HCT116 (cell line): ENCODE measurements around the gene TBXA2R. TPM values are rescaled to one million over a fixed set of nuclear protein-coding genes. Genes with fewer than 3 reads are reported as not detected.

Experiments
- ATAC-seq: fragments of 200-7000 bp; cut with Tn5 transposase; 2 replicates; pipeline ENCODE4 v1.9.1; 2020; ENCODE audit warnings: mild to moderate bottlenecking, moderate library complexity
- BruUV-seq: library from RNA; stranded (reverse); fragments of 400-500 nt; replicated peaks from 2 replicates; lab custom pipeline; 2021; lab: Mats Ljungman, UMichigan
- CTCF ChIA-PET: fragments of 300-600 bp; sonication (Branson Sonifier 250); formaldehyde crosslinking; loops from one replicate; lab custom pipeline; 2021; ENCODE audit warnings: antibody characterized with exemption; lab: Charles Lee
- POLR2A ChIA-PET: fragments of 300-600, 350-600 bp; sonication (Branson Sonifier 250); formaldehyde crosslinking; loops from one replicate; lab custom pipeline; 2021; ENCODE audit warnings: antibody characterized with exemption; lab: Charles Lee
- RAD21 ChIA-PET, 2 experiments: fragments of 300-600 bp; sonication (Branson Sonifier 250); formaldehyde crosslinking; loops; one replicate each; lab custom pipeline; 2023; ENCODE audit warnings: low total read pairs in 2 of 2; ENCODE audit not compliant: uncharacterized antibody in 2 of 2, unreplicated experiment in 2 of 2, low non-redundant PET in 1 of 2; lab: Charles Lee
- DNase-seq: peaks from one replicate; pipeline ENCODE4 v3.0.0-alpha.2; 2010; ENCODE audit warnings: low read depth, low spot score
- H2AFZ ChIP-seq: fragments of 200-600 bp; shearing (Covaris generic), sonication (generic); 2 replicates; pipeline ENCODE4 v1.6.1; 2017; ENCODE audit warnings: low read depth, mixed run types, mixed read lengths, antibody characterized with exemption, low read length; ENCODE audit not compliant: poor library complexity, severe bottlenecking
- H3K27ac ChIP-seq: 2 replicates; pipeline ENCODE4 v1.5.1; 2012; ENCODE audit warnings: low read depth, low read length
- H3K27me3 ChIP-seq: fragments of 200-600 bp; sonication (generic); 2 replicates; pipeline ENCODE4 v1.6.1; 2016; ENCODE audit warnings: mixed run types, low read length, mixed read lengths; ENCODE audit not compliant: insufficient read depth
- H3K36me3 ChIP-seq, 2 experiments: fragments of 200-500 bp in 1 of 2; fragments of 200-600 bp in 1 of 2; sonication (Bioruptor generic) in 1 of 2; sonication (generic) in 1 of 2; 2 replicates each; pipeline versions ENCODE4 v1.5.1 to v1.6.1; 2014 to 2016; ENCODE audit warnings: low read length in 2 of 2, inconsistent platforms in 1 of 2, mixed read lengths in 1 of 2, mixed run types in 1 of 2; ENCODE audit not compliant: insufficient read depth in 2 of 2, control insufficient read depth in 1 of 2
- H3K4me1 ChIP-seq, 2 experiments: fragments of 200-600 bp in 1 of 2; sonication (generic) in 1 of 2; 2 replicates each; pipeline versions ENCODE4 v1.5.1 to v1.6.1; 2012 to 2017; ENCODE audit warnings: low read length in 2 of 2, inconsistent platforms in 1 of 2, mild to moderate bottlenecking in 1 of 2, mixed read lengths in 1 of 2, mixed run types in 1 of 2, moderate library complexity in 1 of 2; ENCODE audit not compliant: insufficient read depth in 2 of 2, control insufficient read depth in 1 of 2
- H3K4me2 ChIP-seq: fragments of 200-600 bp; sonication (generic); 2 replicates; pipeline ENCODE4 v1.6.1; 2017; ENCODE audit warnings: mixed run types, low read length, mixed read lengths
- H3K4me3 ChIP-seq, 2 experiments: fragments of 200-600 bp in 1 of 2; sonication (generic) in 1 of 2; replicated peaks in 1 of 2; 2 replicates each; pipeline ENCODE4 v1.5.1; 2011 to 2016; ENCODE audit warnings: low read length in 2 of 2, control low read depth in 1 of 2, low read depth in 1 of 2, mild to moderate bottlenecking in 1 of 2, mixed read lengths in 1 of 2, mixed run types in 1 of 2
- H3K79me2 ChIP-seq: fragments of 200-600 bp; sonication (generic); 2 replicates; pipeline ENCODE4 v1.6.1; 2017; ENCODE audit warnings: mild to moderate bottlenecking, mixed run types, low read length, moderate library complexity, mixed read lengths; ENCODE audit not compliant: insufficient read depth
- H3K9ac ChIP-seq: fragments of 200-600 bp; sonication (generic); 2 replicates; pipeline ENCODE4 v1.6.1; 2016; ENCODE audit warnings: low read length, mixed read lengths
- H3K9me2 ChIP-seq: fragments of 200-600 bp; sonication (generic), shearing (Covaris generic); 2 replicates; pipeline ENCODE4 v1.6.1; 2017; ENCODE audit warnings: mixed run types, mild to moderate bottlenecking, moderate library complexity; ENCODE audit not compliant: insufficient read depth
- H3K9me3 ChIP-seq, 2 experiments: fragments of 200-500 bp in 1 of 2; fragments of 200-600 bp in 1 of 2; sonication (Bioruptor generic) in 1 of 2; sonication (generic) in 1 of 2; 2 replicates each; pipeline ENCODE4 v1.6.1; 2014 to 2017; ENCODE audit warnings: low read length in 2 of 2, mixed read lengths in 2 of 2, inconsistent platforms in 1 of 2, low read depth in 1 of 2, mild to moderate bottlenecking in 1 of 2, mixed run types in 1 of 2, moderate library complexity in 1 of 2; ENCODE audit not compliant: control insufficient read depth in 1 of 2, insufficient read depth in 1 of 2
- H4K20me1 ChIP-seq: fragments of 200-600 bp; sonication (generic), shearing (Covaris generic); 2 replicates; pipeline ENCODE4 v1.6.1; 2017; ENCODE audit warnings: mixed run types, mild to moderate bottlenecking, moderate library complexity; ENCODE audit not compliant: insufficient read depth
- CBX3 ChIP-seq: IDR thresholded peaks from 2 replicates; pipeline ENCODE4 v1.6.1; 2012; ENCODE audit warnings: low read depth
- MAX ChIP-seq: IDR thresholded peaks from 2 replicates; pipeline ENCODE4 v1.6.1; 2012
- POLR2AphosphoS5 ChIP-seq: IDR thresholded peaks from 2 replicates; pipeline ENCODE4 v1.6.1; 2011; ENCODE audit warnings: mild to moderate bottlenecking, low read depth, low read length, moderate library complexity
- REST ChIP-seq: IDR thresholded peaks from 2 replicates; pipeline ENCODE4 v1.6.1; 2012; ENCODE audit warnings: low read depth
- SIN3A ChIP-seq: IDR thresholded peaks from 2 replicates; pipeline ENCODE4 v1.6.1; 2012; ENCODE audit warnings: low read depth
- YY1 ChIP-seq: IDR thresholded peaks from 2 replicates; pipeline ENCODE4 v1.6.1; 2011; ENCODE audit warnings: low read length, low read depth, moderate library complexity, mild to moderate bottlenecking; ENCODE audit not compliant: insufficient replicate concordance; ENCODE audit errors: extremely low read depth
- intact Hi-C: fragments of 100-400 bp; cut with micrococcal nuclease; formaldehyde crosslinking; loops from 2 replicates; pipeline ENCODE4 v1.10.0; 2022
- total RNA-seq: library from RNA; stranded (reverse); gene quantifications from one replicate; pipeline ENCODE4 v1.2.1, GENCODE V29; 2021; ENCODE audit not compliant: unreplicated experiment

The TBXA2R gene
- total RNA-seq, 1 experiment from 2014 or later = 2.3 TPM

GRCh38 chr19:3620145-3620816, 13.6 kb upstream of the TBXA2R start:
- Histone ChIP-seq H3K36me3 (peaks cover 0 to 5% of the 10 kb centered on the region in 2 experiments; a peak in 2 of 4 replicates), H3K27me3 (no peaks in the 10 kb centered on the region), H3K4me1 (peaks cover 5 to 6% of the 10 kb centered on the region in 2 experiments; a peak in 3 of 4 replicates), H3K4me3 (no peak overlapping the region), H3K9me3 (no peaks in the 10 kb centered on the region), H3K79me2 (peaks cover 19% of the 10 kb centered on the region), H3K27ac (no peak overlapping the region), H3K9me2 (no peaks in the 10 kb centered on the region), H3K9ac (no peak overlapping the region), H4K20me1 (no peaks in the 10 kb centered on the region; the same call in 1 of the 2 replicates), H2AFZ (no peak overlapping the region), H3K4me2 (no peak overlapping the region)
- ATAC-seq (no peak), DNase-seq (no peak)
- ChIA-PET CTCF (no interaction called here), RAD21 (no interaction called here), POLR2A (no interaction called here)
- intact Hi-C loops = no loop called here
- BruUV-seq = no TSS peak
- TF ChIP-seq YY1 = no peak
- TF ChIP-seq POLR2AphosphoS5 = no peak
- TF ChIP-seq CBX3 = no peak
- no peak for TF ChIP-seq REST
- TF ChIP-seq SIN3A = no peak
- no peak for TF ChIP-seq MAX
